NCI-H1930 (cell line): ENCODE measurements around the gene OCEL1.
A peak's percentile ranks its signal among the peaks of the same experiment; 100 is the strongest.

Experiments
- DNase-seq, 2 experiments: peaks; one replicate each; lab custom pipeline; 2025; lab: John Stamatoyannopoulos, UW

Gene OCEL1

GRCh38 chr19:17240826-17241399 is 14.9 kb downstream of the OCEL1 start:
- no peak for DNase-seq

- no peak for DNase-seq
Observed at GRCh38 chr19:17242431-17243208, 16.6 kb downstream of the OCEL1 start.

GRCh38 chr19:17243211-17243829 is 17.3 kb downstream of the OCEL1 start:
- DNase-seq: no peak

- no peak for DNase-seq
Observed at GRCh38 chr19:17243830-17244617, 18.0 kb downstream of the OCEL1 start.

- DNase-seq: no peak
Observed at GRCh38 chr19:17244618-17245534, 18.9 kb downstream of the OCEL1 start.

GRCh38 chr19:17245535-17245984 is 19.5 kb downstream of the OCEL1 start, which contains the start of gene NR2F6:
TSS of gene NR2F6 (minus strand) at chr19:17245919. CDS start at chr19:17245220, 699 bp downstream.
- no peak for DNase-seq

GRCh38 chr19:17246681-17247425 is 20.8 kb downstream of the OCEL1 start:
- no peak for DNase-seq

- DNase-seq: no peak
Observed at GRCh38 chr19:17248011-17248776, 22.2 kb downstream of the OCEL1 start.

GRCh38 chr19:17249887-17250548 is 24.0 kb downstream of the OCEL1 start:
- no peak for DNase-seq

GRCh38 chr19:17254636-17255035 is 28.6 kb downstream of the OCEL1 start:
- no peak for DNase-seq

- no peak for DNase-seq
Observed at GRCh38 chr19:17255150-17255621, 29.2 kb downstream of the OCEL1 start.

- DNase-seq: no peak
Observed at GRCh38 chr19:17256130-17256529, 30.1 kb downstream of the OCEL1 start.

- no peak for DNase-seq
Observed at GRCh38 chr19:17259118-17259780, 33.2 kb downstream of the OCEL1 start.

- no peak for DNase-seq
Observed at GRCh38 chr19:17259934-17260333, 33.9 kb downstream of the OCEL1 start.

- peak; percentile 36 to 66 for DNase-seq
Observed at GRCh38 chr19:17260842-17261325, 34.9 kb downstream of the OCEL1 start.

GRCh38 chr19:17262557-17262956 is 36.5 kb downstream of the OCEL1 start:
- no peak for DNase-seq

GRCh38 chr19:17263712-17264640 is 38.0 kb downstream of the OCEL1 start:
- no peak for DNase-seq
